IPS-15b (cell line): ENCODE data around the gene CD37.
"Not testable (repeated sequence)": the region's sequence is repeated elsewhere in the genome, so short reads cannot be mapped to it uniquely, and the experiment has no call there.

Experiments used
- H3K27me3 ChIP-seq: one replicate; pipeline ENCODE4 v1.6.1; 2013; ENCODE audit warnings: low read length; ENCODE audit not compliant: control insufficient read depth, insufficient read depth
- H3K36me3 ChIP-seq: one replicate; pipeline ENCODE4 v1.6.1; 2013; ENCODE audit warnings: low read length; ENCODE audit not compliant: control insufficient read depth, insufficient read depth
- H3K4me1 ChIP-seq: one replicate; pipeline ENCODE4 v1.6.1; 2013; ENCODE audit warnings: mild to moderate bottlenecking, low read length; ENCODE audit not compliant: control insufficient read depth, insufficient read depth
- H3K4me3 ChIP-seq: one replicate; pipeline ENCODE4 v1.5.1; 2013; ENCODE audit warnings: low read depth, low read length
- H3K9ac ChIP-seq: one replicate; pipeline ENCODE4 v1.6.1; 2013; ENCODE audit warnings: low read depth, mild to moderate bottlenecking, low read length
- H3K9me3 ChIP-seq: one replicate; pipeline ENCODE4 v1.6.1; 2013; ENCODE audit warnings: mild to moderate bottlenecking, low read length; ENCODE audit not compliant: control insufficient read depth, insufficient read depth

Gene CD37

GRCh38 chr19:49335071-49335783, at the start of gene CD37:
TSS of gene CD37 (plus strand) at chr19:49335406. CDS start at chr19:49335541, 135 bp downstream.
- Histone ChIP-seq H3K27me3 (peaks cover 17% of the 10 kb centered on the region), H3K4me1 (peaks cover 2% of the 10 kb centered on the region), H3K36me3 (no peaks in the 10 kb centered on the region), H3K9me3 (no peaks in the 10 kb centered on the region), H3K4me3 (no peak within 1 kb of the TSS), H3K9ac (no peak within 1 kb of the TSS)

DNA sequence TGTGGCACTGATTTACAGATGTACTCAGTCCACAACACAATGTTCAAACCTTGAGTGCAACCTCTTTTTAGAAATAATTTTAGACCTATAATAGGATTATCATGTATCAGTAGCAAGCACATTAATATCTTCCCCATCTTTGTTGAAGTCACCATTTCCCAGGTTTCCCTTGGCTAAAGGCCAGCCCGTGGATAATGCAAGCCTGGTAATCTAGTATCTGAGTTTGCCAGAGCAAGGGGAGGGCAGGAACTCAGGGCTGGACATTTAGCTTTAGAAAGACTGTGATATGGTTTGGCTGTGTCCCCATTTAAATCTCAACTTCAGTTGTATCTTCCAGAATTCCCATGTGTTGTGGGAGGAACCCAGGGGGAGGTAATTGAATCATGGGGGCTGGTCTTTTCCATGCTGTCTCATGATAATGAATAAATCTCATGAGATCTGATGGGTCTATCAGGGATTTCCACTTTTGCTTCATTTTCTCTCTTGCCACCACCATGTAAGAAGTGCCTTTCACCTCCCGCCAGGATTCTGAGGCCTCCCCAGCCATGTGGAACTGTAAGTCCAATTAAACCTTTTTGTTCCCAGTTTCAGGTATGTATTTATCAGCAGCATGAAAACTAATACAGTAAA, 48.0 kb upstream of the CD37 start:
- Histone ChIP-seq H3K4me3 (no peak overlapping the region), H3K9ac (no peak overlapping the region), H3K27me3 (no peaks in the 10 kb centered on the region), H3K9me3 (no peaks in the 10 kb centered on the region), H3K4me1 (no peaks in the 10 kb centered on the region), H3K36me3 (no peaks in the 10 kb centered on the region)

GRCh38 chr19:49288205-49288604, 47.0 kb upstream of the CD37 start:
- not testable (repeated sequence) for H3K4me3 ChIP-seq, H3K9me3 ChIP-seq, H3K4me1 ChIP-seq, H3K9ac ChIP-seq, H3K36me3 ChIP-seq, H3K27me3 ChIP-seq

GRCh38 chr19:49289286-49289685, 45.9 kb upstream of the CD37 start:
- H3K9ac ChIP-seq, H3K4me1 ChIP-seq, H3K27me3 ChIP-seq, H3K4me3 ChIP-seq, H3K9me3 ChIP-seq, H3K36me3 ChIP-seq: not testable (repeated sequence)

DNA sequence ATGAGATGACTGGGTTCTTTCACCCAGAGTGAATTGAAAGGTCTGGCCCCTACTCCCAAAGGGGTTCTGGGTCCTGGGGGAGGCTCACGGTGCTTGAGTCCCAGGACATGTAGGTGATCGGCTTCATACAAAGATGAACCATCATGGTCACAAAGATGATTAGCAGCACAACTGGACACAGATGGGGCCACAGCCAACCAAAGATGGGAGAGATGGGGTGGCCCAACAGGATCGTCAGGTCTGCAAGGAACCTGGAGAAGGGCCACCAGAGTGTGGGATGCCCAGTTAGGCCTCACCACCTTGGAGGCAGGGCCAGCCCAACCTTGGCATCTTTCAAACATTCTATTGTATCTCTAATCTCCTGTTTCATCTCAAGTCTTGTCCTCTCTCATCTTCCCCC, 44.7 kb upstream of the CD37 start:
- H3K9me3 ChIP-seq = no peaks in the 10 kb centered on the region
- no peak overlapping the region for H3K4me3 ChIP-seq
- no peaks in the 10 kb centered on the region for H3K27me3 ChIP-seq
- H3K36me3 ChIP-seq = no peaks in the 10 kb centered on the region
- H3K4me1 ChIP-seq = no peaks in the 10 kb centered on the region
- no peak overlapping the region for H3K9ac ChIP-seq

DNA sequence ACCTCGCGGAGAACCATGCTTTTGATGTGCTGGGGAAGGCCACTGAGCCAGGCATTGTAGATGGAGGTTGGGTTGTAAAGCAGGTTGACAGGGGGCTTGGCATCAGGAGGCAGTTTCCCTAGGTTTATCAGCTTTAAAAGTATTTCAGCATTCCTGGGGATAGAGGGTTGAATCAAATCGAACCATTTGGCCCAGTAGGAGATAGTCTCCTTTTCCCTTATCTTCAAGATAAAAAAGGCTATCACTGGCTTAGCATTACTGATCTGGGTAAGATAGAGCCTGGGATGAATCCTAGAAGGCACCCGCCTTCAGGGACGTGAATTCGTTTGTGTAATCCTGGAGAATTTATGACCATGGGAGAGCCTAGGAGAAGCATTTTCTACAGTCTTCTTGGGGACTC, 40.8 kb upstream of the CD37 start:
- no peaks in the 10 kb centered on the region for H3K36me3 ChIP-seq
- H3K4me1 ChIP-seq = no peaks in the 10 kb centered on the region
- H3K9me3 ChIP-seq = no peaks in the 10 kb centered on the region
- H3K27me3 ChIP-seq = no peaks in the 10 kb centered on the region
- H3K4me3 ChIP-seq = no peak overlapping the region
- H3K9ac ChIP-seq = no peak overlapping the region

GRCh38 chr19:49295208-49295880, 39.9 kb upstream of the CD37 start:
- no peak overlapping the region for H3K9ac ChIP-seq
- no peaks in the 10 kb centered on the region for H3K4me1 ChIP-seq
- no peaks in the 10 kb centered on the region for H3K27me3 ChIP-seq
- no peaks in the 10 kb centered on the region for H3K9me3 ChIP-seq
- H3K4me3 ChIP-seq = no peak overlapping the region
- no peaks in the 10 kb centered on the region for H3K36me3 ChIP-seq

DNA sequence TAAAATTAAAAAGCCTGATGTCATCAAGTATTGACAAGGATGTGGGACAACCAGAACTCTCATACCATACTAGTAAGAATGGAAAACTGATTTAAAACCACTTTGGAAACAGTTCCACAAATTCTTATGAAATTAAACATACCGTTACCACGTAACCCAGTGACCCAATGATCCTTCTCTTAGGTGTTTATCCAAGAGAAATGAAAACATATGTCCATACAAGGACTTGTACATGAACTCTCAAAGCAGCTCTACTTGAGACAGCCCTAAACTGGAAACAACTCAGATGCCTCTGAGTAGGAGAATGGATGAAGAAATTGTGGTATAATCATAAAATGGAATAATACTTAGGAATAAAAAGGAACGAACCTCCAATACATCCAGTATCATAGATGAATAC, 37.8 kb upstream of the CD37 start:
- H3K9ac ChIP-seq = no peak overlapping the region
- no peaks in the 10 kb centered on the region for H3K36me3 ChIP-seq
- H3K4me1 ChIP-seq = no peaks in the 10 kb centered on the region
- H3K9me3 ChIP-seq = no peaks in the 10 kb centered on the region
- no peak overlapping the region for H3K4me3 ChIP-seq
- no peaks in the 10 kb centered on the region for H3K27me3 ChIP-seq

- H3K27me3 ChIP-seq, H3K4me3 ChIP-seq, H3K9ac ChIP-seq, H3K4me1 ChIP-seq, H3K9me3 ChIP-seq, H3K36me3 ChIP-seq: not testable (repeated sequence)
Measured at GRCh38 chr19:49298653-49299052, 36.6 kb upstream of the CD37 start.

DNA sequence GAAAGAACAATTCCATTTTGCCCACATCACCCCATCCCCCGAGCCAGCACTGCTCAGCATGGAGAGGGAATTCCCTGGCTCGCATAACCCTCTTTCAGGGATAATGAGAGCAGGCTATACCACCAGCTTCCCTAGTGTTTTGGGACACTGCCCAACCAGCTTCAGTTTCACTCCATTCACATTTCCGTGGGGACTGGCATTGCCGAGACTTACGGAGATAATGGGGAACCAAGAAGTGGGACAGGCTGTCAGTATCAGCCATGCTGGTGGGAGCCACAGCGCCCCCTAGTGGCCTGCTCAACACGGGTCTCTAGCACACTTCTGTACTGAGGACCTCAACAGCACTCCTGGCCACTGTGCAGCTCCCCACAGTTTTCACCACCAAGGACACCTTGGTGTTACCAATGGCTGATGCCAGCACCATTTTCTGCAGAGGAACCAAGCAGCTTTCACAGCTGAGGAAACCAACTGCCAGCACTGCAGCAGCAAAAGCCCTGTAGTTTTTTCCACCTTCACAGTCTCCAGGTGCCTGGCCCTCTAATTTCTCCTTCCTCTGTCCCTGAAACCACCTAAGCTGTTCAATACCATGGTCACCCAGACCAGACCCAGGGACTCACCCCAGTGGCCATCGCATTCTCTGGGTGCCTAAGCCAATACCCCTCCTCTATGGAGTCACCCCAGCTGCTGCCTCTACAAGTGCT, 33.9 kb upstream of the CD37 start:
- no peaks in the 10 kb centered on the region for H3K27me3 ChIP-seq
- no peaks in the 10 kb centered on the region for H3K4me1 ChIP-seq
- no peak overlapping the region for H3K9ac ChIP-seq
- no peaks in the 10 kb centered on the region for H3K36me3 ChIP-seq
- H3K4me3 ChIP-seq = peak overlapping the region; percentile 43
- H3K9me3 ChIP-seq = no peaks in the 10 kb centered on the region

DNA sequence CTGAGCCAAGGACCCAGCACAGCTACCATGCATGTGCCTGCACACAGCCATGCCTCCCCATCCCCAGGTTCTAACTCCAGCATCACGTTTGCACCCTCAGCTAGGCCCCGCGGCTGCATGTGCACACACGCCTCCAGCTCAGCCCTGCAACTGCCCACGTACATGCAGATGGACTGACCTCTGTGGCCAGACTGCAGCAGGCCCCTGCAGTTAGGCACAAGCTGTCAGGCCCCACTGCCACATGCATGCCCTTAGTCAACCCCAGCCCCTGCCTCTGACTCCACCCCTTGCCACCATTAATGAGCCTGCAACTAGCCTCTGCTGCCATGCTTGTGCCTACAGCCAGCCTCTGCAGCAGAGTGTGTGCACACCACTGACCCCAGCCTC, 33.3 kb upstream of the CD37 start:
- Histone ChIP-seq H3K9me3 (no peaks in the 10 kb centered on the region), H3K4me1 (no peaks in the 10 kb centered on the region), H3K9ac (no peak overlapping the region), H3K36me3 (no peaks in the 10 kb centered on the region), H3K27me3 (no peaks in the 10 kb centered on the region), H3K4me3 (no peak overlapping the region)

- H3K4me1 ChIP-seq, H3K9me3 ChIP-seq, H3K9ac ChIP-seq, H3K36me3 ChIP-seq, H3K27me3 ChIP-seq, H3K4me3 ChIP-seq: not testable (repeated sequence)
Measured at GRCh38 chr19:49306734-49307133, 28.5 kb upstream of the CD37 start.
